Nephron progenitor cell (in vitro differentiated cells): Measurements from ENCODE around the gene RRP36.

ENCODE experiments used
- DNase-seq: peaks from one replicate; pipeline ENCODE4 v3.0.0; 2021
- H3K27ac Mint-ChIP-seq: 2 replicates; pipeline ENCODE4 v1.8.0; 2021; ENCODE audit warnings: mild to moderate bottlenecking, moderate library complexity, mixed read lengths
- H3K27me3 Mint-ChIP-seq: 2 replicates; pipeline ENCODE4 v1.8.0; 2021; ENCODE audit warnings: mild to moderate bottlenecking, low read depth, mixed read lengths; ENCODE audit not compliant: poor library complexity
- H3K36me3 Mint-ChIP-seq: 2 replicates; pipeline ENCODE4 v1.8.0; 2021; ENCODE audit warnings: low read depth, mixed read lengths
- H3K4me1 Mint-ChIP-seq: 2 replicates; pipeline ENCODE4 v1.8.0; 2021; ENCODE audit warnings: mixed read lengths
- H3K4me3 Mint-ChIP-seq: 2 replicates; pipeline ENCODE4 v1.8.0; 2021; ENCODE audit warnings: mild to moderate bottlenecking, moderate library complexity, mixed read lengths
- H3K9me3 Mint-ChIP-seq: 2 replicates; pipeline ENCODE4 v1.8.0; 2021; ENCODE audit warnings: mild to moderate bottlenecking, moderate library complexity, mixed read lengths
- TF ChIP-seq, protein P1 (sequence below): fragments of 200-600 bp; sonication (generic); IDR thresholded peaks from 2 replicates; pipeline ENCODE4 v1.5.0; 2021; ENCODE audit warnings: antibody characterized with exemption

The RRP36 gene

DNA sequence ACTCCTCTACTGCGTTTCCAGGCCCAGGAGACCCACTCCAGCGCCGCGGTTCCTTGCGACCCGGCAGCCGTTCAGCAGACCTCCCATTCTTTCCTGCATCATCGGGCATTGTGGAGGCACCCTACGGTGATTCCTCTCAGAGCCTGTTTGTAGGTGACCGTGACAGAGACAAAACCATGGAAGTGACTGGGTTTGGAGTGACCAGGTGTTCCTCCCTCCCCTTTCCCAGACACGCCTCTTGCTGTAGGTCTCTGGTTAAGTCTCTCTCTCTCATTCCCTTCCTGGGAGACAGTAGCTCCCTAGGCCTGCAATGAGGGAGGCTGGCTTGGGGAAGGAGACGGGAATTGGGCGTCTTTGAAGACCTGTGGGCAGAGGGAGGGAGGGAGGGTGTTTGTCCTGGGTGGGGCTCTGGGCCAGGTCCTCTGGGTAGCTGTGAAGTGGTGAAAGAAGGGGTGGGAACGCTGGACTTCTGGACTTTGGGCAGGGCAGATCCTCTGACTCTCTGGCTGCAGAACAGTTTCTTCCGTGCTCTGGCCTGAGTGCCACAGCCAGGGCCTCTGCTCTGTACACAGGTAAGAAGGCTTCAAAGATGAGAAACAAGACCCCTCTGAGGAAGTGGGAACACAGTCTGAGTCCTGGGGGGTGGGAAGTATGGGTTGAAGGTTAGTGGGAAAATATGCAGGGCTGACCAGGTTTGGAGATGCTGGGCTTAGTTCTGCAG lies 38.8 kb downstream of the RRP36 start:
- no peaks in the 10 kb centered on the region for H3K9me3 Mint-ChIP-seq
- H3K4me3 Mint-ChIP-seq = peak overlapping the region; percentile 95
- H3K36me3 Mint-ChIP-seq = peaks cover 40% of the 10 kb centered on the region
- TF ChIP-seq, protein P1, sequence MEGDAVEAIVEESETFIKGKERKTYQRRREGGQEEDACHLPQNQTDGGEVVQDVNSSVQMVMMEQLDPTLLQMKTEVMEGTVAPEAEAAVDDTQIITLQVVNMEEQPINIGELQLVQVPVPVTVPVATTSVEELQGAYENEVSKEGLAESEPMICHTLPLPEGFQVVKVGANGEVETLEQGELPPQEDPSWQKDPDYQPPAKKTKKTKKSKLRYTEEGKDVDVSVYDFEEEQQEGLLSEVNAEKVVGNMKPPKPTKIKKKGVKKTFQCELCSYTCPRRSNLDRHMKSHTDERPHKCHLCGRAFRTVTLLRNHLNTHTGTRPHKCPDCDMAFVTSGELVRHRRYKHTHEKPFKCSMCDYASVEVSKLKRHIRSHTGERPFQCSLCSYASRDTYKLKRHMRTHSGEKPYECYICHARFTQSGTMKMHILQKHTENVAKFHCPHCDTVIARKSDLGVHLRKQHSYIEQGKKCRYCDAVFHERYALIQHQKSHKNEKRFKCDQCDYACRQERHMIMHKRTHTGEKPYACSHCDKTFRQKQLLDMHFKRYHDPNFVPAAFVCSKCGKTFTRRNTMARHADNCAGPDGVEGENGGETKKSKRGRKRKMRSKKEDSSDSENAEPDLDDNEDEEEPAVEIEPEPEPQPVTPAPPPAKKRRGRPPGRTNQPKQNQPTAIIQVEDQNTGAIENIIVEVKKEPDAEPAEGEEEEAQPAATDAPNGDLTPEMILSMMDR = no peak
- H3K27me3 Mint-ChIP-seq = no peaks in the 10 kb centered on the region
- peaks cover 35% of the 10 kb centered on the region for H3K4me1 Mint-ChIP-seq
- H3K27ac Mint-ChIP-seq = peak overlapping the region; percentile 99
- no peak for DNase-seq

DNA sequence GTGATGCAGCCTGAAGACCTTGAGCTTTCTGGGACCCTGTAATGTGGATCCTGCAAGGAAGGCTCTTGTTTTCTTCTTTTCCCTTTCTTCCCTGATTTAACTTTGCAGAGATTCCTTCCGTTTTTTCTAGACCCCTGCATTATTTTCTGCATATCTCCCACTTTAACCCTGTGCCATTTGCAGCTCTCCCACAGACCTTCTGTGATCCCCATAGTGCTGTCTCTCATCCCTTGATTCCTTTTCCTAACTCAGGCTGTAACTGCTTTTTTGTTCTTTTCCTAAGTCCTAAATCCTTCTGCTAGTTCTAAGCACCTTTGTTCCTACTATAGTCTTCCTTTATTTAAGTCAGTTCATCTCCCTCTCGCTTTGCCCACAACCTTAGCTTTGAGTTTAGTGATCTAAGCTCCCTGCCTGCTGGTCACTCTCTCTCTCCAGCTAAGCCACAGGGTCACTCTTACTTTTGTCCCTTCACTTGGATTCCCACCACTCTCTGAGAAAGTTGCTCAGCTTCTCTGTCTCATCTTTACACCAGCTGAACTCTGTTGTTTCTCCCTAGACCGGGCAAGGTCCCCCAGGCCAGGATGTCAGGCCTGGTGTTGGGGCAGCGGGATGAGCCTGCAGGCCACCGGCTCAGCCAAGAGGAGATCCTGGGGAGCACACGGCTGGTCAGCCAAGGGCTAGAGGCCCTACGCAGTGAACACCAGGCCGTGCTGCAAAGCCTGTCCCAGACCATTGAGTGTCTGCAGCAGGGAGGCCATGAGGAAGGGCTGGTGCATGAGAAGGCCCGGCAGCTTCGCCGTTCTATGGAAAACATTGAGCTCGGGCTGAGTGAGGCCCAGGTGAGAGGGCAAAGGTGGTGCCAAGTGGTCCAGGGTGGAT lies 39.6 kb downstream of the RRP36 start:
- Mint-ChIP-seq H3K4me1 (peaks cover 35% of the 10 kb centered on the region), H3K4me3 (peak overlapping the region; percentile 95), H3K27me3 (no peaks in the 10 kb centered on the region), H3K9me3 (no peaks in the 10 kb centered on the region), H3K27ac (no peak overlapping the region), H3K36me3 (peaks cover 32% of the 10 kb centered on the region)
- TF ChIP-seq, protein P1 = no peak
- no peak for DNase-seq

DNA sequence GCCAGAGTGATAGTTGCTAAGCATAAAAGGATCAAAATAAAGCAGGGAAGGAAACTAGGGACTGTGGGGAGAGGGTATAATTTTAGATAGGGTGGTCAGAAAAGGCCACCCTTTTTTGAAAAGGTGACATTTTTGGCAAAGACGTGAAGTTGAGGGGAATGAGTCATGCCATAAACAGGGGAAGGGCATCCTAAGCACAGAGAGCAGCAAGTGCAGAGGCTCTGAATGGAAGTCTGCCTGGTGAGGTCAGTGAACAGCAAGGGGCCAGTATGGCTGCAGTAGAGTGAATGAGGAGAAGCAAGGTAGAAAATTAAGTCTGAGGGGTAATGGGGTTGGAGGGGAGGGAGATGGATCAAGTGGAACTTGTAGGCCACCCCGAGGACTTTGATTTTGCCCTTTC lies 40.4 kb downstream of the RRP36 start:
- no peak for DNase-seq
- Mint-ChIP-seq H3K4me1 (peaks cover 35% of the 10 kb centered on the region), H3K27me3 (no peaks in the 10 kb centered on the region), H3K9me3 (no peaks in the 10 kb centered on the region), H3K36me3 (peaks cover 28% of the 10 kb centered on the region), H3K27ac (no peak overlapping the region), H3K4me3 (peak overlapping the region; percentile 22)
- TF ChIP-seq, protein P1 = no peak

DNA sequence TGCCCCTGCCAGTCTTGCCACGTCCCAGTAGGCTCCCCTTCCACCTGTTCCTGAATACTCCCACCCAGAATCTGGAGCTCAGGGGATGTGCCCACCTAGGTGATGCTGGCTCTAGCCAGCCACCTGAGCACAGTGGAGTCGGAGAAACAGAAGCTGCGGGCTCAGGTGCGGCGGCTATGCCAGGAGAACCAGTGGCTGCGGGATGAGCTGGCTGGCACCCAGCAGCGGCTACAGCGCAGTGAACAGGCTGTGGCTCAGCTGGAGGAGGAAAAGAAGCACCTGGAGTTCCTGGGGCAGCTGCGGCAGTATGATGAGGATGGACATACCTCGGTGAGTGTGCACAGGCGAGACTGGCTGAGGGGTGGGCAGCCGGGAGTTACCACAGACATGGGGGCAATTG lies 41.4 kb downstream of the RRP36 start:
- peaks cover 24% of the 10 kb centered on the region for H3K36me3 Mint-ChIP-seq
- H3K9me3 Mint-ChIP-seq = no peaks in the 10 kb centered on the region
- no peak for DNase-seq

DNA sequence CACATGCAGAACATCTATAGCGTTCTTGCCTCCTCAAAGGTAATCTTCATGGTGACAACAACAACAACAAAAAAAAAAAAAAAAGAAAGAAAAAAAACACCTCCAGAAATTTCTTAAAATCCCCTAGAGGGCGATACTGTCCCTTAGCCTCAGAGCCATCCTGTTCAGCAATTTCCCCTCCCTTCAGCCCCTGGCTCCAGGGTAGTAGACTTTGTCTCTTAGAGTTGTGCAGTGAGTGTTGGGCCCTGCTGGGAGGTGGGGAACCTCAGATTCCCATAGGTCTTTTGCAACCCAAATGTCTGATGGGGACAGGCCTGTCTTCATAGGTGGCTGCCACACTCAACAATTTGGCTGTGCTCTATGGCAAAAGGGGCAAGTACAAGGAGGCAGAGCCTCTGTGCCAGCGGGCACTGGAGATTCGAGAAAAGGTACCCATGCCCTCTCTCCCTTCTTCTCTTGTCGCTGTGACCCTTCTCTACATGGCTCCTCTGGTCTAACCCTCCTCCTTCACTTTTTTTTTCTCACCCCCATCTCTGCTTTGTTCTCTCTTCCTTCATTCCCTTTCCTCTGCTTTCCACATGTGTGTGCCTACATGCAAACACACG lies 48.7 kb downstream of the RRP36 start:
- Mint-ChIP-seq H3K4me1 (peaks cover 39% of the 10 kb centered on the region), H3K9me3 (no peaks in the 10 kb centered on the region), H3K27me3 (peaks cover 4% of the 10 kb centered on the region), H3K4me3 (no peak overlapping the region), H3K36me3 (peaks cover 25% of the 10 kb centered on the region), H3K27ac (peak overlapping the region; percentile 21)
- TF ChIP-seq, protein P1 = peak; percentile 65
- no peak for DNase-seq

More for the DNA sequence above, 41.4 kb downstream of the RRP36 start:
- no peak overlapping the region for H3K4me3 Mint-ChIP-seq
- H3K4me1 Mint-ChIP-seq = peaks cover 35% of the 10 kb centered on the region
- TF ChIP-seq, protein P1 = no peak
- no peak overlapping the region for H3K27ac Mint-ChIP-seq
- no peaks in the 10 kb centered on the region for H3K27me3 Mint-ChIP-seq
